ENCODE data around the gene PGLYRP3. TPM values are rescaled to one million over a fixed set of nuclear protein-coding genes. Genes with fewer than 3 reads are reported as not detected.

PGLYRP3 gene
- total RNA-seq, 1 donor from 2014 or later = not detected

DNA sequence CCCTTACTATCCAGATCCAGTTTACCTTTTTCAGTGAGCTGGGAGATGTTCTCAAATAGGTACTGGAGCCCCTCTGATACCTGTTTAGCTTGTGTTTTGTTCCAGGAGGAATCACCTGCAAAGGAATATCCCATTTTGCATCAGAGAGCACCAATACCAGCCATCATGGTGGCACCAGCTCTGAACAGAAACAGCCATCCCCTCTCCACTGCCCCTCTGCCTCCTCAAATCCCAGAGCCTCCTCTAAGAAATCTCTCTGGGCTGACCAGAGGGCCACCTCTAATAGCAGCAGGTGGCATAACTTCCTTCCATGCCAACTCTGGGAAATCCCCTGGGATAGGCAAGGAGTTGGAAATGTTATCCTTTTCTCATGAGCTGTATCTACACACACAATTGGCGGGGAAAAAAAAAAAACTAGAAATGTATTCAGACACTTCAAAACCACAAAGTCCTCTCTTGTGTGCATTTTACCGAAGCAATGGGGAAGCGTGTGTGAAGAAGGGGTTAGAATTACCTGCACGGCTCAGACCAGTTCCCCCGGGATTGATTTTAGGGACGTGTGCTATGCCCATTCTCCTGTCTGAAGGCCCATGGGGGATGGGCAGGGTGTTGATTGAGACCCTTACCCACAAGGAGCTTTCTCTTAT is 33.4 kb upstream of the PGLYRP3 start:
- H3K27me3 ChIP-seq (ENCODE audit: insufficient read depth, low read length) = peaks cover 7% of the 10 kb centered on the region
- DNase-seq (ENCODE audit: low read depth) (no peak), FAIRE-seq (no peak)
- H4K20me1 ChIP-seq (ENCODE audit: insufficient read depth, low read length) = no peaks in the 10 kb centered on the region
- H3K4me1 ChIP-seq (ENCODE audit: insufficient read depth, low read length) = no peaks in the 10 kb centered on the region
- Mint-ChIP-seq H3K9me3 (ENCODE audit: unreplicated experiment) (no peaks in the 10 kb centered on the region), H3K4me1 (ENCODE audit: low read depth, unreplicated experiment) (peaks cover 12% of the 10 kb centered on the region), H3K4me3 (ENCODE audit: unreplicated experiment) (no peak overlapping the region), H3K27ac (ENCODE audit: unreplicated experiment) (no peak overlapping the region), H3K27me3 (ENCODE audit: low read depth, unreplicated experiment) (peaks cover 49% of the 10 kb centered on the region), H3K36me3 (ENCODE audit: low read depth, unreplicated experiment) (no peaks in the 10 kb centered on the region)
- no peak overlapping the region for H2AFZ ChIP-seq (ENCODE audit: low read depth, low read length)
- H3K9ac ChIP-seq (ENCODE audit: low read length) = no peak overlapping the region
- no peaks in the 10 kb centered on the region for H3K36me3 ChIP-seq (ENCODE audit: insufficient read depth, low read length)
- TF ChIP-seq, protein P1, sequence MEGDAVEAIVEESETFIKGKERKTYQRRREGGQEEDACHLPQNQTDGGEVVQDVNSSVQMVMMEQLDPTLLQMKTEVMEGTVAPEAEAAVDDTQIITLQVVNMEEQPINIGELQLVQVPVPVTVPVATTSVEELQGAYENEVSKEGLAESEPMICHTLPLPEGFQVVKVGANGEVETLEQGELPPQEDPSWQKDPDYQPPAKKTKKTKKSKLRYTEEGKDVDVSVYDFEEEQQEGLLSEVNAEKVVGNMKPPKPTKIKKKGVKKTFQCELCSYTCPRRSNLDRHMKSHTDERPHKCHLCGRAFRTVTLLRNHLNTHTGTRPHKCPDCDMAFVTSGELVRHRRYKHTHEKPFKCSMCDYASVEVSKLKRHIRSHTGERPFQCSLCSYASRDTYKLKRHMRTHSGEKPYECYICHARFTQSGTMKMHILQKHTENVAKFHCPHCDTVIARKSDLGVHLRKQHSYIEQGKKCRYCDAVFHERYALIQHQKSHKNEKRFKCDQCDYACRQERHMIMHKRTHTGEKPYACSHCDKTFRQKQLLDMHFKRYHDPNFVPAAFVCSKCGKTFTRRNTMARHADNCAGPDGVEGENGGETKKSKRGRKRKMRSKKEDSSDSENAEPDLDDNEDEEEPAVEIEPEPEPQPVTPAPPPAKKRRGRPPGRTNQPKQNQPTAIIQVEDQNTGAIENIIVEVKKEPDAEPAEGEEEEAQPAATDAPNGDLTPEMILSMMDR (IDR thresholded peaks at IDR 0.05; ENCODE audit: insufficient read depth, low read depth, low read length) = no peak
- TF ChIP-seq EZH2 (IDR thresholded peaks at IDR 0.05; ENCODE audit: insufficient read depth, low read length) = no peak
- H3K4me2 ChIP-seq (ENCODE audit: low read length) = no peak overlapping the region
- H3K4me3 ChIP-seq (ENCODE audit: insufficient read depth, low read depth, low read length) = no peak overlapping the region
- no peak overlapping the region for H3K27ac ChIP-seq (ENCODE audit: low read depth, low read length)
- H3K79me2 ChIP-seq (ENCODE audit: insufficient read depth, low read length) = no peaks in the 10 kb centered on the region
- no peaks in the 10 kb centered on the region for H3K9me3 ChIP-seq (ENCODE audit: insufficient read depth, low read depth, low read length)

DNA sequence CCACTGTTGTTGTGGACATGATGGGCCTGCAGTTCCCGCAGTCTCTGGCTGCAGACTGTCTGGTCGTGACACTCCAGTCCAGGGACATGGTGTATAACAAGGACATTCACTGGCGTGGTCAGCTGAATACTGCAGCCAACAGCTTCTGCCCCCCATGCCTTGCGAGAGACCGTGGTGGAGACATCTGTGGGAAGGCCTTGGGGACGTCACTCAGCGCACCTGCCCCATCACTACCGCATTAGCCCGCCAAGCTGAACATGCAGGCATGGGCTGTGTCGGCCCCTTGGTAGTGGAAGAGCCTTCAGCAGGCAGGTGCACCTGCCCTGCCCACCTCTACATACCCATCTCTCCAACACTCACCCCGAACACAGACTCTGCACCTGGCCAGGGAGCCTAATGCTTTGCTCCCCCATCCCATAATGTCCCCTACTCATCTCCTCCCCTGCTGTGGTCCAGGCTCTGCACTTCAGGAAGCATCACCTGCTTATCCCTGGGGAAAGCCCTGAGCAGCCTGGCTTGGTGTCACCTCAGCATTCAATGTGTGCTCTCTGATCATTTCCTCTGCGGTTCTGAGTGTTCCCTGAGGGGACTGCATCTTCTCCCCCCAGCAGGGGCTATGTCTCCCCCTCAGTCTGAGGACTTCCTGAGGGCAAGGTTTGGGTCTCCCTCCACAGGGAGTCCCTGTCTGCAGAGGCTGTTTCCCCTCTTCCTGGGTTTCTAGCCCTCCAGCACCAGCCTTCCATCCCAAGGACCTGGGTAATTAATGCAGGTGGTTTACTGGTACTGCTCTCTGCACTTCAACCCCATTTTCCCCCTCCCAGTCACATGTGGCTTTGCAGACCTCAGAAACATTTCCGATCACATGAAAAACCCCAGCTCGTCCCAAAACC is 32.7 kb upstream of the PGLYRP3 start:
- H3K4me3 Mint-ChIP-seq (ENCODE audit: unreplicated experiment) = no peak overlapping the region
- FAIRE-seq (no peak), DNase-seq (ENCODE audit: low read depth) (no peak)
- Histone ChIP-seq H3K9ac (ENCODE audit: low read length) (no peak overlapping the region), H3K4me3 (ENCODE audit: insufficient read depth, low read depth, low read length) (no peak overlapping the region), H3K27ac (ENCODE audit: low read depth, low read length) (no peak overlapping the region), H3K4me1 (ENCODE audit: insufficient read depth, low read length) (no peaks in the 10 kb centered on the region), H2AFZ (ENCODE audit: low read depth, low read length) (no peak overlapping the region), H3K36me3 (ENCODE audit: insufficient read depth, low read length) (no peaks in the 10 kb centered on the region), H3K27me3 (ENCODE audit: insufficient read depth, low read length) (peaks cover 2% of the 10 kb centered on the region), H3K9me3 (ENCODE audit: insufficient read depth, low read depth, low read length) (no peaks in the 10 kb centered on the region), H3K79me2 (ENCODE audit: insufficient read depth, low read length) (no peaks in the 10 kb centered on the region), H4K20me1 (ENCODE audit: insufficient read depth, low read length) (no peaks in the 10 kb centered on the region), H3K4me2 (ENCODE audit: low read length) (no peak overlapping the region)
- H3K36me3 Mint-ChIP-seq (ENCODE audit: low read depth, unreplicated experiment) = no peaks in the 10 kb centered on the region
- H3K9me3 Mint-ChIP-seq (ENCODE audit: unreplicated experiment) = no peaks in the 10 kb centered on the region
- H3K27me3 Mint-ChIP-seq (ENCODE audit: low read depth, unreplicated experiment) = peaks cover 49% of the 10 kb centered on the region
- TF ChIP-seq EZH2 (IDR thresholded peaks at IDR 0.05; ENCODE audit: insufficient read depth, low read length) = no peak
- TF ChIP-seq, protein P1 (IDR thresholded peaks at IDR 0.05; ENCODE audit: insufficient read depth, low read depth, low read length) = no peak
- H3K27ac Mint-ChIP-seq (ENCODE audit: unreplicated experiment) = no peak overlapping the region
- H3K4me1 Mint-ChIP-seq (ENCODE audit: low read depth, unreplicated experiment) = peaks cover 12% of the 10 kb centered on the region

DNA sequence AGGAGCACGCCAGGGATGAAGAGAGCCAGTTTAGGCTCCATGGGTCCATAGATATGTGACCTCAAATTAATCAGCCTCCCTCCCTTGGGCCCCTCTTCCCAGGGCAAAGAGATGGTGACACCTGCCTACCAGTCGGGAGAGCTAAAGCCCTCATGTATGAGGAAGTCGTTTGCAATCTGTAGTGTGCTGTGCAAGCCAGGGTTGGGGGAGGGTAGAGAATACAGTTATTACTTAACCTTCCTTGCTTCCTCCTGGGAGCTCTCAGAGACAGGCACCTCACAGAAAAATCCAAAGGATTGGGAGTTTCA is 31.9 kb upstream of the PGLYRP3 start:
- Mint-ChIP-seq H3K4me1 (ENCODE audit: low read depth, unreplicated experiment) (peaks cover 12% of the 10 kb centered on the region), H3K4me3 (ENCODE audit: unreplicated experiment) (no peak overlapping the region)

More for the DNA sequence above, 31.9 kb upstream of the PGLYRP3 start:
- Mint-ChIP-seq H3K36me3 (ENCODE audit: low read depth, unreplicated experiment) (no peaks in the 10 kb centered on the region), H3K27ac (ENCODE audit: unreplicated experiment) (no peak overlapping the region), H3K27me3 (ENCODE audit: low read depth, unreplicated experiment) (peaks cover 43% of the 10 kb centered on the region), H3K9me3 (ENCODE audit: unreplicated experiment) (no peaks in the 10 kb centered on the region)
- no peaks in the 10 kb centered on the region for H3K4me1 ChIP-seq (ENCODE audit: insufficient read depth, low read length)
- H3K4me2 ChIP-seq (ENCODE audit: low read length) = no peak overlapping the region
- H3K9ac ChIP-seq (ENCODE audit: low read length) = no peak overlapping the region
- no peak for FAIRE-seq
- no peak overlapping the region for H3K4me3 ChIP-seq (ENCODE audit: insufficient read depth, low read depth, low read length)
- H3K27ac ChIP-seq (ENCODE audit: low read depth, low read length) = no peak overlapping the region
- H4K20me1 ChIP-seq (ENCODE audit: insufficient read depth, low read length) = no peaks in the 10 kb centered on the region
- no peaks in the 10 kb centered on the region for H3K9me3 ChIP-seq (ENCODE audit: insufficient read depth, low read depth, low read length)
- H2AFZ ChIP-seq (ENCODE audit: low read depth, low read length) = no peak overlapping the region
- no peaks in the 10 kb centered on the region for H3K36me3 ChIP-seq (ENCODE audit: insufficient read depth, low read length)
- no peak for TF ChIP-seq EZH2 (IDR thresholded peaks at IDR 0.05; ENCODE audit: insufficient read depth, low read length)
- TF ChIP-seq, protein P1 (IDR thresholded peaks at IDR 0.05; ENCODE audit: insufficient read depth, low read depth, low read length) = no peak
- no peak for DNase-seq (ENCODE audit: low read depth)
- H3K79me2 ChIP-seq (ENCODE audit: insufficient read depth, low read length) = no peaks in the 10 kb centered on the region
- H3K27me3 ChIP-seq (ENCODE audit: insufficient read depth, low read length) = peaks cover 2% of the 10 kb centered on the region
